GM13976 (cell line): ENCODE data around the gene CEMIP.

Experiments
- DNase-seq: peaks from one replicate; pipeline ENCODE4 v3.0.0; 2012; ENCODE audit warnings: low spot score
- in situ Hi-C: fragments of 300-500 bp; cut with MboI; formaldehyde crosslinking; loops from one replicate; pipeline ENCODE4 v1.12.0; 2022; ENCODE audit warnings: low sequenced_read_pairs, mixed read lengths, inconsistent platforms; ENCODE audit not compliant: unreplicated experiment
- TF ChIP-seq, protein P1 (sequence below): IDR thresholded peaks from 2 replicates; pipeline ENCODE4 v1.5.1; 2012; ENCODE audit warnings: borderline replicate concordance, mild to moderate bottlenecking; ENCODE audit not compliant: insufficient read depth; ENCODE audit errors: extremely low read depth, missing control alignments, control extremely low read depth

Gene CEMIP

DNA sequence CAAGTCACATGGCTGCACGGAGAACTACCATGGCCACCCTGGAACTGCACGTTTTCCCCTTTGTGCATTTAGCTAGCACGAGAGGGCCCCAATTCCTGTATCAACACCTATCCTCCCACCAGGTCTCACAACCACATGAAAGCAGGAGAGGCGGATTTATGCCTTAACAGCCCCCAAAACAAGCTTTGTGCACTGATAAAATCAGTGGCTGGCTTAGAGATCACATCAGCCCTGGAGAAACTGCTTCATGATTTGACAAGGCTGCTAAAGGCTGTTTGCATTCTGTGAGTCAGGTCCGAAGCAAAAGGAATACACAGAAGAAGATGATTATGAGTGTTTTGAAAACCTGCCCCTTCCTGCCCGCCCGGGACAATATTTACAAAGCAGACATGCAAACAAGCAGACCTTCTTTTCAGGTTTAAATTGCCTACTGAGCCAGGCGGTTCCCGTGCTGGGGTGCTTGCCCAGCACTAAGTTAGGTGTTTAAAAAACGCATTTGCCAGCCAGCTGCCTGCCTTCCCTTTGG, 25.9 kb downstream of the CEMIP start:
- DNase-seq, result no peak
- TF ChIP-seq, protein P1, sequence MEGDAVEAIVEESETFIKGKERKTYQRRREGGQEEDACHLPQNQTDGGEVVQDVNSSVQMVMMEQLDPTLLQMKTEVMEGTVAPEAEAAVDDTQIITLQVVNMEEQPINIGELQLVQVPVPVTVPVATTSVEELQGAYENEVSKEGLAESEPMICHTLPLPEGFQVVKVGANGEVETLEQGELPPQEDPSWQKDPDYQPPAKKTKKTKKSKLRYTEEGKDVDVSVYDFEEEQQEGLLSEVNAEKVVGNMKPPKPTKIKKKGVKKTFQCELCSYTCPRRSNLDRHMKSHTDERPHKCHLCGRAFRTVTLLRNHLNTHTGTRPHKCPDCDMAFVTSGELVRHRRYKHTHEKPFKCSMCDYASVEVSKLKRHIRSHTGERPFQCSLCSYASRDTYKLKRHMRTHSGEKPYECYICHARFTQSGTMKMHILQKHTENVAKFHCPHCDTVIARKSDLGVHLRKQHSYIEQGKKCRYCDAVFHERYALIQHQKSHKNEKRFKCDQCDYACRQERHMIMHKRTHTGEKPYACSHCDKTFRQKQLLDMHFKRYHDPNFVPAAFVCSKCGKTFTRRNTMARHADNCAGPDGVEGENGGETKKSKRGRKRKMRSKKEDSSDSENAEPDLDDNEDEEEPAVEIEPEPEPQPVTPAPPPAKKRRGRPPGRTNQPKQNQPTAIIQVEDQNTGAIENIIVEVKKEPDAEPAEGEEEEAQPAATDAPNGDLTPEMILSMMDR, result no peak

DNA sequence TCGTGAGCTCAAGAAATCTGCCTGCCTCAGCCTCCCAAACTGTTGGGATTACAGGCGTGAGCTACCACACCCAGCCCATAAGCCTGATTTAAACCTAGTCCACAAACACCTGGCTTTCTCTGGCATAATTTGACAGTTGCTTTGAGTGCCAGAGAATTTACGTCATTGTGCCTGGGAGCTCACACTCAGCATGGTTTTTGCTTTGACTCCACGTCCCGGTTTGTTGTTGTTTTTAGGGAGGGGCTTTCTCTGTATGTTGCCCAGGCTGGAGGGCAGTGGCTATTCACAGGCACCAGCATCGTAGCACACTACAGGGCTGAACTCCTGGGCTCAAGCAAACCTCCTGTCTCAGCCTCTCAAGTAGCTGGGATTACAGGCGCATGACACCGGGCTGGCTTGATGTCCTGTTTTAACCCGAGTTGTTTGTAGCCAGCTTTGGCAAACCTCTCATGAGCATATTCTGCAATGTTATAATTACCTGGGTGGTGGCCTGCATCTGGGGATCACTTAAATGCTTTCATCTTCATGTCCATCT, 32.7 kb downstream of the CEMIP start:
- in situ Hi-C loops, result no loop called here
- TF ChIP-seq, protein P1, result no peak
- DNase-seq, result no peak

More for the DNA sequence above, 25.9 kb downstream of the CEMIP start:
- in situ Hi-C loops, result no loop called here

DNA sequence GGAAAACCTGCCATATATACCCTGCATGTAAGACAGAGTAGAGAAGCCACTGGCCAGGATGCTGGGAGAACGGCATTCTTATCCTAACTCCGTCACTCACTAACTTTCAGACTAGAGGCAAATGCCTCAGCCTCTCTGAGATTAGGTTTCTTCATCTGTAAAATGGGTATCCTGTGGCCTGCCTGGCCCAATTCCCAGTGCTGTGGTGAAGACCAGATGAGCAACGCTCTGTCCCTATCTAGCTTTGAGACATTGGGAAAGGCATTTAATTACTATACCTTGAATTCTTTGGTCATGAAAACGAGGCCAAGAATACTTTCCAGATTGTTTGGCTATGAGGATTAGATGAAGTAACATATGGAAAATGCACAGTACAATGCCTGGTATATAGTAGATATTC, 35.9 kb downstream of the CEMIP start:
- TF ChIP-seq, protein P1, result no peak
- no peak for DNase-seq
- in situ Hi-C loops, result no loop called here

DNA sequence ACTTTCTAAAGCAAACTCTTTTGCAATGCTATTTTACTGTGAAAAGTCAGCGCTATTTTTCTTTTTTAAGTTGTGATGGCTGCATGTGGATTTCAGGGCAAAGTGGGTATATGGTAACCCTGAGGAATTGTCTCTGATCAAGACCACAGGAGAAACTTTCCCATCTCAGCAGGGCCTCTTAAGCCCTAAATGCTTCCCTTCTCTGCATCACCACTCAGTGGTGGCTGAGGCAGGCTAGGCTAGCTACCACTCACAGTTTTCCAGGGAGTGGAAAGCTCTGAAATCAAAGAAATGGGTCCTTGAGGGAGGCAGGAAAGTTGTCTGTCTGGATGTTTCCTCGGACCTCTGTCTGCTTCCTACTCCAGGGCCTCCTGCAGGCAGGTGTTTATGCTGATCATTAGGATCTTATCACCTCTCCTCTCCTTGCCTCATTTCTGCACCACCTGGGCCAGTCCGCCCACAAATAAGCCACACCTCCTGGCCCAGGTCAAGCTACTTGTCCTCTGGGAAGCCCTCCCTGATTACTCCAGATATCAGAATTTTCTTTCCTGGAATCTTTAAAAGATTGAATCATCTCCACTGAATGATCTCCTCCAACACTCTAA, 37.0 kb downstream of the CEMIP start:
- DNase-seq, result no peak
- TF ChIP-seq, protein P1, result no peak
- in situ Hi-C loops, result no loop called here

DNA sequence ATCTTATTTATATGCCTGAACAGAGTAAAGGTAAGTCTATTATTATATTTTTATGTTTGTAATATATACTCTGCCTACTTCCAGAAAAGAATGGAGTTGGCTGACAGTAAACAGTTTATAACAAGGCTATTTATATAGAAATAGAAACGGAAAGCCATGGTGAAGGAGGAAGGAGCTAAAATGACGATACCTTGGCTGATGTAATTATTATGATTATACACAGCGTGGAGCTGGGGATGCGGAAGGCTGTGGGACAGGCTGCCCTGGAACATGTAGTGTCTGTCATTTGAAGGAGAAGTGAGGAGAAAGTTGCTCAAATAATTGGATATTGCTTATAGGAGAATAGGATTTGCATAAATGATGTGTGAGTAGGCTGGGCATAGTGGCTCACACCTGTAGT, 37.8 kb downstream of the CEMIP start:
- TF ChIP-seq, protein P1, result no peak
- DNase-seq, result no peak
- in situ Hi-C loops, result no loop called here

DNA sequence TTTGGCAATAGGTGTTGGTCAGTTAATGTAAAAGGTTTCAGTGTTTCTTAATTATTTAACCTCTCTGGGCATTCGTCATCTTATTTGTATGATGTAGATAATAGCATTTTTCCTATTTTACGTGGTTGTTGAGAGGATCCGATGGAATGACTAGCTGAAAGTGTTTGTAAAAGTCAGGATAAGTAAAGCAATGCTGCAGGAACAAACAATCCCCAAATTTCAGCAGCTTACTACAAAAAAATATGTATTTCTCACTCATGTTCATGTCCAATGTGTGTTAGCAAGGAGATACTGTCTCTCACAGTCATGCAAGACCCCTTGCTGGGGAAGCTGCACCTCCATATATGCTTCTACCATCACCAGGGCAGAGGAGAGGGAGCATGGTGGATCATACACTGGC, 38.7 kb downstream of the CEMIP start:
- TF ChIP-seq, protein P1, result no peak
- DNase-seq, result no peak
- in situ Hi-C loops, result no loop called here

DNA sequence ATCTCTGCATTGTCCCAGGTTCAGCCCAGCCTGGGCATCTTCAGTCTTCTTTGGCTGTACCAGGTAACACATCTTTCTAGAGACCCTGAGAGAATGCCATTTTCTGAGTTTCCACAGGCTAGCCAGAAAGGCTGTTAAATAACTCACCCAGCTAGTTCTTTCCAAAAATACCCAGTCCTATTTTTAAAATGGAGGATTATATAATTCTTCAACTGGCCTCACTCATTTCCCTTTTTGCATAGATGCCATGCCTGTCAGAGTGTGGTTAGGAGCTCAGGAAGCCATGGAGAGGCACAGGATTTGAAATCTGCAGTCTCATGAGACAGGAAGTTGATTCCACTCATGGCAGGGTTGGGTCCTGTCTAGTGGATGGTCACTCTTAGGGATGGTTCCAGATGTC, 39.8 kb downstream of the CEMIP start:
- TF ChIP-seq, protein P1, result no peak
- no peak for DNase-seq
- in situ Hi-C loops, result no loop called here
